GM23338 (cell line): ENCODE measurements around the gene PTRH2. TPM values are rescaled to one million over a fixed set of nuclear protein-coding genes. Genes with fewer than 3 reads are reported as not detected.

Source experiments
- ATAC-seq: fragments of 200-7000 bp; cut with Tn5 transposase; 3 replicates; pipeline ENCODE4 v1.9.1; 2020
- DNase-seq: peaks from one replicate; pipeline ENCODE4 v3.0.0-alpha.2; 2015; ENCODE audit warnings: low spot score
- H2AFZ ChIP-seq: fragments of 200-600 bp; sonication (generic); 2 replicates; pipeline ENCODE4 v1.8.0; 2016; ENCODE audit warnings: antibody characterized with exemption, mild to moderate bottlenecking, moderate library complexity
- H3F3A ChIP-seq: fragments of 200-600 bp; sonication (generic); replicated peaks from 2 replicates; pipeline ENCODE4 v1.8.0; 2017; ENCODE audit warnings: antibody characterized with exemption, mixed run types, low read depth
- H3K27ac ChIP-seq: fragments of 200-600 bp; sonication (generic); 2 replicates; pipeline ENCODE4 v1.6.1; 2016; ENCODE audit warnings: low read depth
- H3K27me3 ChIP-seq: fragments of 200-600 bp; sonication (generic); 2 replicates; pipeline ENCODE4 v1.8.0; 2016; ENCODE audit warnings: mild to moderate bottlenecking, mixed run types, moderate library complexity; ENCODE audit not compliant: insufficient read depth
- H3K36me3 ChIP-seq: fragments of 200-600 bp; sonication (generic); 2 replicates; pipeline ENCODE4 v1.8.0; 2016; ENCODE audit warnings: mild to moderate bottlenecking; ENCODE audit not compliant: insufficient read depth
- H3K4me1 ChIP-seq: fragments of 200-600 bp; sonication (generic); 2 replicates; pipeline ENCODE4 v1.8.0; 2016; ENCODE audit warnings: mild to moderate bottlenecking, moderate library complexity; ENCODE audit not compliant: insufficient read depth
- H3K4me2 ChIP-seq: fragments of 200-600 bp; sonication (generic); 2 replicates; pipeline ENCODE4 v1.7.1; 2017; ENCODE audit warnings: mixed run types
- H3K4me3 ChIP-seq: fragments of 200-600 bp; sonication (generic); 2 replicates; pipeline ENCODE4 v1.6.1; 2016; ENCODE audit warnings: mixed run types
- H3K79me2 ChIP-seq: fragments of 200-600 bp; sonication (generic); replicated peaks from 2 replicates; pipeline ENCODE4 v1.8.0; 2017; ENCODE audit warnings: mild to moderate bottlenecking; ENCODE audit not compliant: insufficient read depth
- H3K9me2 ChIP-seq: fragments of 200-600 bp; sonication (generic); 2 replicates; pipeline ENCODE4 v1.8.0; 2017; ENCODE audit not compliant: insufficient read depth
- H4K20me1 ChIP-seq: fragments of 200-600 bp; sonication (generic); replicated peaks from 2 replicates; pipeline ENCODE4 v1.8.0; 2017; ENCODE audit warnings: mild to moderate bottlenecking; ENCODE audit not compliant: insufficient read depth
- H3K27ac Mint-ChIP-seq: 2 replicates; pipeline ENCODE4 v1.8.0; 2020; ENCODE audit warnings: inconsistent platforms, mild to moderate bottlenecking, moderate library complexity, mixed read lengths
- H3K27me3 Mint-ChIP-seq: 3 replicates; pipeline ENCODE4 v1.8.0; 2022; ENCODE audit warnings: low read depth, mild to moderate bottlenecking, moderate library complexity, mixed read lengths, inconsistent platforms; ENCODE audit not compliant: insufficient read depth, poor library complexity
- H3K36me3 Mint-ChIP-seq: 3 replicates; pipeline ENCODE4 v1.8.0; 2021; ENCODE audit warnings: low read depth, mild to moderate bottlenecking, inconsistent platforms, moderate library complexity, mixed read lengths
- H3K4me1 Mint-ChIP-seq: 3 replicates; pipeline ENCODE4 v1.8.0; 2020; ENCODE audit warnings: mild to moderate bottlenecking, inconsistent platforms, mixed read lengths
- H3K4me3 Mint-ChIP-seq: 3 replicates; pipeline ENCODE4 v1.8.0; 2021; ENCODE audit warnings: moderate library complexity, mild to moderate bottlenecking, inconsistent platforms, mixed read lengths
- H3K9me3 Mint-ChIP-seq: 3 replicates; pipeline ENCODE4 v1.8.0; 2020; ENCODE audit warnings: moderate library complexity, mild to moderate bottlenecking, inconsistent platforms, mixed read lengths
- ETS1 ChIP-seq: IDR thresholded peaks from 2 replicates; pipeline ENCODE4 v1.6.1; 2016; ENCODE audit warnings: antibody characterized with exemption
- EZH2 ChIP-seq: fragments of 200-600 bp; sonication (generic); IDR thresholded peaks from one replicate; pipeline ENCODE4 v1.8.0; 2017; ENCODE audit warnings: antibody characterized with exemption, mild to moderate bottlenecking, low read depth; ENCODE audit not compliant: unreplicated experiment
- JUNB ChIP-seq: IDR thresholded peaks from one replicate; pipeline ENCODE4 v1.6.1; 2016; ENCODE audit warnings: antibody characterized with exemption; ENCODE audit not compliant: unreplicated experiment
- NANOG ChIP-seq: IDR thresholded peaks from 2 replicates; pipeline ENCODE4 v1.6.1; 2016; ENCODE audit warnings: antibody characterized with exemption, borderline replicate concordance
- POLR2AphosphoS5 ChIP-seq: IDR thresholded peaks from 2 replicates; pipeline ENCODE4 v1.6.1; 2016; ENCODE audit warnings: antibody characterized with exemption, low read depth
- REST ChIP-seq: IDR thresholded peaks from one replicate; pipeline ENCODE4 v1.6.1; 2018; ENCODE audit warnings: antibody characterized with exemption; ENCODE audit not compliant: unreplicated experiment
- STAT1 ChIP-seq: IDR thresholded peaks from one replicate; pipeline ENCODE4 v1.6.1; 2016; ENCODE audit warnings: antibody characterized with exemption; ENCODE audit not compliant: unreplicated experiment
- ZNF114 ChIP-seq: fragments of 250-450 bp; sonication (Bioruptor Pico); IDR thresholded peaks from 2 replicates; pipeline ENCODE4 v1.5.0; 2020; ENCODE audit warnings: mild to moderate bottlenecking, moderate library complexity
- ZNF331 ChIP-seq: fragments of 250-450 bp; sonication (Bioruptor Pico); IDR thresholded peaks from 2 replicates; pipeline ENCODE4 v1.5.0; 2020; ENCODE audit warnings: low read depth, mild to moderate bottlenecking, moderate library complexity
- polyA plus RNA-seq: library from polyadenylated mRNA; unstranded; fragments of >200 nt; fragmentation: Nextera tagmentation; extraction: Ambion mirVana; gene quantifications from 2 replicates; pipeline ENCODE4 v1.2.1, GENCODE V29; 2016
- total RNA-seq: library from RNA; depleted of rRNA; stranded (reverse); fragments of >200 nt; shearing (Covaris generic); gene quantifications from 2 replicates; pipeline ENCODE4 v1.2.3, GENCODE V29; 2014
- TF ChIP-seq, protein P1 (sequence below), 2 experiments: fragments of 200-600 bp in 1 of 2; sonication (generic) in 1 of 2; conservative IDR thresholded peaks; 2 replicates each; pipeline versions ENCODE4 v1.5.1 to v1.6.1; 2016 to 2017; ENCODE audit warnings: antibody characterized with exemption in 2 of 2, low read depth in 2 of 2, mild to moderate bottlenecking in 2 of 2, moderate library complexity in 1 of 2

PTRH2 gene
- total and polyA plus RNA-seq, 2 experiments from 2014 or later, result 32.7 to 85.2 TPM

- no peaks in the 10 kb centered on the region for H3K36me3 ChIP-seq
- TF ChIP-seq POLR2AphosphoS5, result no peak
- TF ChIP-seq REST, result no peak
- no peak for TF ChIP-seq ETS1
- TF ChIP-seq NANOG, result no peak
- no peak for TF ChIP-seq ZNF114 (CRISPR knock-in tag)
- TF ChIP-seq EZH2, result no peak
- no peak for TF ChIP-seq JUNB
- TF ChIP-seq, protein P1, sequence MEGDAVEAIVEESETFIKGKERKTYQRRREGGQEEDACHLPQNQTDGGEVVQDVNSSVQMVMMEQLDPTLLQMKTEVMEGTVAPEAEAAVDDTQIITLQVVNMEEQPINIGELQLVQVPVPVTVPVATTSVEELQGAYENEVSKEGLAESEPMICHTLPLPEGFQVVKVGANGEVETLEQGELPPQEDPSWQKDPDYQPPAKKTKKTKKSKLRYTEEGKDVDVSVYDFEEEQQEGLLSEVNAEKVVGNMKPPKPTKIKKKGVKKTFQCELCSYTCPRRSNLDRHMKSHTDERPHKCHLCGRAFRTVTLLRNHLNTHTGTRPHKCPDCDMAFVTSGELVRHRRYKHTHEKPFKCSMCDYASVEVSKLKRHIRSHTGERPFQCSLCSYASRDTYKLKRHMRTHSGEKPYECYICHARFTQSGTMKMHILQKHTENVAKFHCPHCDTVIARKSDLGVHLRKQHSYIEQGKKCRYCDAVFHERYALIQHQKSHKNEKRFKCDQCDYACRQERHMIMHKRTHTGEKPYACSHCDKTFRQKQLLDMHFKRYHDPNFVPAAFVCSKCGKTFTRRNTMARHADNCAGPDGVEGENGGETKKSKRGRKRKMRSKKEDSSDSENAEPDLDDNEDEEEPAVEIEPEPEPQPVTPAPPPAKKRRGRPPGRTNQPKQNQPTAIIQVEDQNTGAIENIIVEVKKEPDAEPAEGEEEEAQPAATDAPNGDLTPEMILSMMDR (conservative IDR thresholded peaks at IDR 0.05; ENCODE audit: low read depth in 2 of 2), result no peak
- H3K4me1 Mint-ChIP-seq, result peaks cover 9% of the 10 kb centered on the region; the same call in 2 of the 3 replicates
- H3K27me3 ChIP-seq, result no peaks in the 10 kb centered on the region
- no peak overlapping the region for H3K4me3 ChIP-seq
- DNase-seq (no peak), ATAC-seq (no peak; the same call in 1 of the 3 replicates)
- H3F3A ChIP-seq, result no peaks in the 10 kb centered on the region
- H2AFZ ChIP-seq, result no peak overlapping the region
- peaks cover 16% of the 10 kb centered on the region for H3K4me1 ChIP-seq
- H3K4me2 ChIP-seq, result peak overlapping the region; percentile 54
- H3K36me3 Mint-ChIP-seq, result peaks cover 3% of the 10 kb centered on the region; the same call in 1 of the 3 replicates
- no peaks in the 10 kb centered on the region for H3K9me2 ChIP-seq
- no peaks in the 10 kb centered on the region for H3K9me3 Mint-ChIP-seq
- H3K79me2 ChIP-seq, result peaks cover 63% of the 10 kb centered on the region
- no peaks in the 10 kb centered on the region; the same call in 1 of the 2 replicates for H4K20me1 ChIP-seq
- peak overlapping the region; percentile 2 for H3K27ac Mint-ChIP-seq
- H3K4me3 Mint-ChIP-seq, result no peak overlapping the region
- peak overlapping the region; percentile 12; the same call in 1 of the 2 replicates for H3K27ac ChIP-seq
- H3K27me3 Mint-ChIP-seq, result no peaks in the 10 kb centered on the region
These were observed 15.8 kb upstream of the PTRH2 start for GRCh38 chr17:59723041-59723440.

GRCh38 chr17:59722623-59723022 is 15.4 kb upstream of the PTRH2 start:
- Histone ChIP-seq H2AFZ (no peak overlapping the region), H4K20me1 (no peaks in the 10 kb centered on the region; the same call in 1 of the 2 replicates), H3K4me1 (peaks cover 16% of the 10 kb centered on the region), H3K4me2 (no peak overlapping the region), H3K27ac (peak overlapping the region; percentile 12; the same call in 1 of the 2 replicates), H3K27me3 (no peaks in the 10 kb centered on the region), H3K4me3 (no peak overlapping the region), H3F3A (no peaks in the 10 kb centered on the region), H3K9me2 (no peaks in the 10 kb centered on the region), H3K79me2 (peaks cover 67% of the 10 kb centered on the region), H3K36me3 (no peaks in the 10 kb centered on the region)
- Mint-ChIP-seq H3K27ac (no peak overlapping the region; the same call in 1 of the 2 replicates), H3K27me3 (no peaks in the 10 kb centered on the region), H3K4me3 (no peak overlapping the region), H3K4me1 (peaks cover 9% of the 10 kb centered on the region; the same call in 2 of the 3 replicates), H3K9me3 (no peaks in the 10 kb centered on the region), H3K36me3 (peaks cover 3% of the 10 kb centered on the region; the same call in 1 of the 3 replicates)
- ATAC-seq, result no peak; the same call in 1 of the 3 replicates
- no peak for DNase-seq
- no peak for TF ChIP-seq POLR2AphosphoS5
- no peak for TF ChIP-seq ZNF114 (CRISPR knock-in tag)
- no peak for TF ChIP-seq STAT1
- TF ChIP-seq, protein P1 (conservative IDR thresholded peaks at IDR 0.05; ENCODE audit: low read depth in 2 of 2), result no peak
- TF ChIP-seq ZNF331 (CRISPR knock-in tag), result no peak
- no peak for TF ChIP-seq NANOG
- TF ChIP-seq ETS1, result no peak
